ENCODE results near the gene FBXO30.

Gene FBXO30

DNA sequence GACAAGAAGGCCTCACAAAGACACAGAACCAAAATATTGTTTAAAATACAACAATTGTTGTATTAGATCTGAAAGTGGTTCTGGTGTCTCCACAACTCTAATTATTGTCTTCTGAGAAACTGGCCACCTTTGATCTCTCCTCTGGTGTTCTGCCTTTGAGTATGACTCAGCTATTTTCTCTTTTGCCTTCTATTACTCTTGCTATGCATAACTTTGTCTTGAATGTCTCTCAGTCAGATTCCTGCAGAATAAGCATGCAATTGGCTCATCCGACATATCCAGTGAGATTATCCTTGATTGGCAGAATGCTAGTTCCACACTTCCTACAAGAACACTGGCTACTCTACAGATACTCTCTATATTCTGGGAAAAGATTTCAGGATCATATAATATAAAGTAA, 65.0 kb downstream of the FBXO30 start:
- DNase-seq (ENCODE audit: low read depth) = no peak

DNA sequence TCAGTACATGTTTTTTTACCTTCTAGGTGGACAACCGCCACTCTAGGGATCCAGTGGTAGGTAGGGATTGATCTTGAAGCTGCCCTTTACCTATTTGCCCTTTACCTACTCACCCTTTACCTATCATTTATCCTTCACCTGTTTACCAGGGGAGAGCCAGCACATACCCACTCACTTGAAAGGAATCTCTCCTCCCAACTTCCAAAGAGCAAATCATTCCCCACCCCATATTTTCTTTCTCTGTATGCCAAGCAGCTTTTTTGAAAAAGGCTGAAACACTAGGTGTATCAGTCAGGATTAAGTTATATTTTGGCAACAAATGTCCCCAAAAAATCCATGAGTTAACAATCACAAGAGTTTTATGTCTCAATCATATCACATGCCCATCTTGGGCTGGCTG, 68.7 kb downstream of the FBXO30 start:
- no peak for DNase-seq (ENCODE audit: low read depth)

DNA sequence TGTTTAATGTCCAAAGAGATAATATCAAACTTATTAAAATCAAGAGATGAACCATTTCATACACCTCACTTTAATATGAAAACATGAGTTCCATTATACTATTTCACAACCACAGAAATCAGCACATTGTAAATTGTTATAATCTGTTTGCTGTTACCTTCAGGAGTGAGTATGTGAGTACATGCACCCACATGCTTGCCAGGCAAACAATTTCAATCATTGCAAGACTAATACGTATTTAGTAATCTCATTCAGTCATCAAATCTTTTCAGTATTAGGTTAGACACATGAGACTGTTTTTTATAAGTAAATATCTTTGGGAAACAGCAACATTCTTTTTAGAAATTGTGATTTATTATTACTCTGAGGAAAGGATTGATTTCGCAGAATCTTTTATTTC, 70.0 kb downstream of the FBXO30 start:
- DNase-seq (ENCODE audit: low read depth) = no peak
